ENCODE results near the gene FBXO24. TPM values are rescaled to one million over a fixed set of nuclear protein-coding genes. Genes with fewer than 3 reads are reported as not detected.

The FBXO24 gene
- total RNA-seq, 1 donor: 0.54 TPM

- no peak overlapping the region for H3K4me3 ChIP-seq (ENCODE audit: low read depth, low read length)
- no peak for DNase-seq (ENCODE audit: low read depth)
- TF ChIP-seq CTCF (IDR thresholded peaks at IDR 0.05; ENCODE audit: insufficient read depth, low read length): no peak
These were observed 35.4 kb downstream of the FBXO24 start for GRCh38 chr7:100621554-100621953.

DNA sequence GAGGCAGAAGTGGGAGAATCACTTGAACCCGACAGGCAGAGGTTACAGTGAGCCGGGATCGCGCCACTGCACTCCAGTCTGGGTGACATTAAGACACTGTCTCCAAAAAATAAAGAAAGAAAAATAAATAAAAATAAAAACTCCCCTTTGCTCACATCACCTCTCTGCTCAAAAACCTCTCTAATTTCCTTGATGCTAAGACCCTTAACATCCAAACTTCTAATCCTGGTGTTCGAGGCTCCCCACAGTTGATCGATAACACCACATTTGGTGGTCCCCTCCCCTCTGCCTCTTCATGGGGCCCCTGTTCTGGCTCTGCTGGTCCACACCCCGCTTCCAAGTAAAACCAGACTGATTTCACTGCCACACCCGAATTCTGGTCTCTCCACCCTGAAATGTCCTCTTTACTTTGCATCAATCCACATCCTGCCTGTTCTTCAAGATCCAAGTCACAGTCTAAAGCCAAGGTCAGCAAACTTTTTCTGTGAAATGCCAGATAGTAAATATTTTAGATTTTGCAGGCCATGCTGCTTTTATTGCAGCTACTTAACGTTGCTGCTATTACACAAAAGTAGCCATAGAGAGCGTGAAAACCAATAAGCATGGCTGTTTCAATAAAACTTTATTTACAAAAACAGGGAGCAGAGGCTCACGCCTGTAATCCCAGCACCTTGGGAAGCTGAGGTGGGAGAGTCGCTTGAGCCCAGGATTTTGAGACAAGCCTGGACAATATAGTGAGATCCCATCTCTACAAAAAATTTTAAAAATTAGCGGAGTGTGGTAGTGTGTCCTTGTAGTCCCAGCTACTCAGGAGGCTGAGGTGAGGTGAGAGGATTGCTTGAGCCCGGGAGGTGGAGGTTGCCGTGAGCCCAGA lies 38.1 kb downstream of the FBXO24 start:
- DNase-seq (ENCODE audit: low read depth): no peak
- no peak for TF ChIP-seq CTCF (IDR thresholded peaks at IDR 0.05; ENCODE audit: insufficient read depth, low read length)
- H3K4me3 ChIP-seq (ENCODE audit: low read depth, low read length): no peak overlapping the region

DNA sequence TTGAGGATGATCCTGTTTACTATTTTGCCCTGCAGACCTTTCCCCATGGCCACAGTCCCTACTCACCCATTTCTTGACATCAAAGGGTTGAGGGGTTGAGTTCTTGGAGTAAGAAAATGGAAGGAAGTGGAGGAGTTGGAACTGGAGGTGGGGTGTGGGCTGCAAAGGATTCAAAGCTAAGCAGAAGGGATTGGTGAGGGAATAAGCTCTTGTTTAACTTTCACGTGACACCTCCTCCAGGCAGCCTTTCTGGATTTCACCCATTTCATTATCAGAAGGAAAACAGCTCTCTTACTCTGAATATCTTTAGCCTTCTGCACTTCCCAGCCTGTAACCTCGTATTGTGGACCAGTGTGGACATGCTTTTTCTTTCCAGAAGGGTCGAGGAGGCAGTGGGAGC lies 39.9 kb downstream of the FBXO24 start:
- DNase-seq (ENCODE audit: low read depth): no peak
- peak overlapping the region; percentile 48 for H3K4me3 ChIP-seq (ENCODE audit: low read depth, low read length)
- no peak for TF ChIP-seq CTCF (IDR thresholded peaks at IDR 0.05; ENCODE audit: insufficient read depth, low read length)

DNA sequence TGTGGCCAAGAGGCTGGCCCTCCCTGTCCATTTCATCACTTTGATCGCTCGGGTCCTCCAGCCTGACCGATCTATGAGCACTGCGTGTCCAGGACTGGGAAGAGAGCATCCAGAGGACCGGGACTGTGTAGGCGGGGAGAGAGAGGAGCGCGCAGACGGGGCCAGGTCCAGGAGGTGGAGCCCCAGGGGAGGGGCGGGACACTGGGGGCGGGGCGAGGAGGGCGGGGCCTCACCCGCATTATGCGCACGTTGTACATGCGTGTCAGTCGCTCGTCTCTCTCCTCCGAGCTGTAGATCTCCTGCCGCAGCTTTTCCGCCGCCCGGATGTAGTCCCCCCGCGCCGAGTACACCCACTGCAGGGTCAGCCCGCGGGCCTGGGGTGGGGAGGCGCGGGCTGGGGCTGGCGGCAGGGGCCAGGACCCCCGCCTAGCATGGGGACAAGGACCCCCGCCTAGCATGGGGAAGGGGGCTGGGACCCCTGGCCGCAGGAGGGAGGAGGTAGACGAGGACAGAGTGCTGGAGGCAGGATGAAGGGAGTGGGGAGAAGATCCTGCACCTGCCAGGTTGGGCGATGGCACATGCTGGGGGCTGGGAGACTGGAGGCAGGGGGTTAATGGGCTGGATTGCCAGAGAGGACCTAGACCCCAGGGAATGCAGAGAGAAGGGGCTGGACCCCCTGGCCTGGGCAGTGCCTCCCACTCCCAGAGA lies 40.6 kb downstream of the FBXO24 start:
- DNase-seq (ENCODE audit: low read depth): peak; percentile 73
- TF ChIP-seq CTCF (IDR thresholded peaks at IDR 0.05; ENCODE audit: insufficient read depth, low read length): no peak
- peak overlapping the region; percentile 48 for H3K4me3 ChIP-seq (ENCODE audit: low read depth, low read length)

DNA sequence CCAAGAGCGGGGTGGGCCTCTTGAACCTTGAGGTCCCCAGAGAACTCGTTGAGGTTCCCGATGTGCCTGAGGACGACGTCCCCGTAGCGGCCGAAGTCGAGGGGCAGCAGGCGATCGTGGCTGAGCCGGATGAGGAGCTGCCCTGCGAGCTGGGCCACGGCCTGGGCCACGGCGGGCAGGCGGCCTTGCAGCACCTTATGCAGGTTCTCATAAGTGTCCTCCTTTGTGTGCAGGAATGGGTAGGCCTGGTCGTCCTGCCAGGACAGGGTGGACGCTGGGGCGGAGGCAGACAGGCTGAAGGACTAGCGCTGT lies 41.1 kb downstream of the FBXO24 start:
- DNase-seq (ENCODE audit: low read depth): no peak
- H3K4me3 ChIP-seq (ENCODE audit: low read depth, low read length): no peak overlapping the region
- no peak for TF ChIP-seq CTCF (IDR thresholded peaks at IDR 0.05; ENCODE audit: insufficient read depth, low read length)

- TF ChIP-seq CTCF (IDR thresholded peaks at IDR 0.05; ENCODE audit: insufficient read depth, low read length): peak; percentile 39
- no peak for DNase-seq (ENCODE audit: low read depth)
- no peak overlapping the region for H3K4me3 ChIP-seq (ENCODE audit: low read depth, low read length)
These were observed 43.1 kb downstream of the FBXO24 start for GRCh38 chr7:100629117-100629716.
